Transverse colon (tissue), 4 donors: Measurements from ENCODE around the gene PCCA. TPM values are rescaled to one million over a fixed set of nuclear protein-coding genes. Genes with fewer than 3 reads are reported as not detected.

Source experiments
- DNase-seq: peaks from one replicate; pipeline ENCODE4 v3.0.0-alpha.2; 2019
- H3K27ac ChIP-seq, 4 donors: fragments of 200-600 bp; sonication (generic); 2 replicates each; pipeline ENCODE4 v1.5.1; 2016 to 2018; ENCODE audit warnings: inconsistent platforms in 4 of 4
- H3K27me3 ChIP-seq: fragments of 200-600 bp; sonication (generic); 2 replicates; pipeline ENCODE4 v1.5.1; 2017; ENCODE audit warnings: inconsistent platforms
- H3K36me3 ChIP-seq, 4 donors: fragments of 200-600 bp; sonication (generic); 2 replicates each; pipeline ENCODE4 v1.5.1; 2017 to 2019; ENCODE audit warnings: inconsistent platforms in 4 of 4
- H3K4me1 ChIP-seq, 4 donors: fragments of 200-600 bp; sonication (generic); 2 replicates each; pipeline ENCODE4 v1.5.1; 2017 to 2020; ENCODE audit warnings: inconsistent platforms in 4 of 4
- H3K4me3 ChIP-seq, 4 donors: fragments of 200-600 bp; sonication (generic); 1 replicate in 1 of 4; 2 replicates in 3 of 4; pipeline versions ENCODE4 v1.5.1 to v1.6.1; 2017 to 2019; ENCODE audit warnings: inconsistent platforms in 4 of 4
- H3K9me3 ChIP-seq, 2 donors: fragments of 200-600 bp; sonication (generic); 2 replicates each; pipeline ENCODE4 v1.5.1; 2017 to 2019; ENCODE audit warnings: inconsistent platforms in 2 of 2
- EP300 ChIP-seq: sonication (generic); formaldehyde crosslinking; IDR thresholded peaks from one replicate; pipeline ENCODE4 v1.6.1; 2017; ENCODE audit warnings: antibody characterized with exemption, low read depth
- POLR2A ChIP-seq: fragments of 450-650 bp; IDR thresholded peaks from one replicate; pipeline ENCODE4 v1.6.1; 2016; ENCODE audit warnings: antibody characterized with exemption, mild to moderate bottlenecking, moderate library complexity
- POLR2AphosphoS5 ChIP-seq, 3 donors: sonication (generic); formaldehyde crosslinking; IDR thresholded peaks; one replicate each; pipeline ENCODE4 v1.6.1; 2016; ENCODE audit warnings: antibody characterized with exemption in 3 of 3
- WGBS, 2 donors: methylation state at CpG; one replicate each; pipeline ENCODE4 v1.1.5; 2018; ENCODE audit warnings: low coverage in 1 of 2; 5-methylcytosine and 5-hydroxymethylcytosine counted together
- in situ Hi-C, 4 donors: fragments of 200-750 bp; cut with MboI; loops; one replicate each; pipeline versions ENCODE4 v1.15.0 to v1.15.1; 2017; ENCODE audit warnings: low sequenced_read_pairs in 3 of 4, low pct_ligation_motif_present in 1 of 4, low pct_unique_long_range_greater_than_20kb in 1 of 4
- intact Hi-C: fragments of 100-400 bp; cut with DNase I; formaldehyde crosslinking; loops from one replicate; pipeline ENCODE4 v1.15.1; 2023; ENCODE audit warnings: low total_unique reads
- total RNA-seq, 4 donors: library from RNA; depleted of rRNA; stranded (reverse); fragments of >200 nt; gene quantifications; one replicate each; pipeline ENCODE4 v1.1.0, GENCODE V29; 2016
- TF ChIP-seq, protein P1 (sequence below), 5 experiments: fragments of 200-600 bp in 3 of 5; fragments of 450-650 bp in 2 of 5; sonication (generic) in 3 of 5; IDR thresholded peaks; 1 replicate in 2 of 5; 2 replicates in 3 of 5; pipeline ENCODE4 v1.5.1; 2016 to 2017; ENCODE audit warnings: antibody characterized with exemption in 5 of 5, inconsistent platforms in 3 of 5, mild to moderate bottlenecking in 2 of 5, moderate library complexity in 1 of 5

Gene PCCA
- total RNA-seq, 4 donors from 2014 or later, result 13.1 to 87.8 (median 74.6) TPM

DNA sequence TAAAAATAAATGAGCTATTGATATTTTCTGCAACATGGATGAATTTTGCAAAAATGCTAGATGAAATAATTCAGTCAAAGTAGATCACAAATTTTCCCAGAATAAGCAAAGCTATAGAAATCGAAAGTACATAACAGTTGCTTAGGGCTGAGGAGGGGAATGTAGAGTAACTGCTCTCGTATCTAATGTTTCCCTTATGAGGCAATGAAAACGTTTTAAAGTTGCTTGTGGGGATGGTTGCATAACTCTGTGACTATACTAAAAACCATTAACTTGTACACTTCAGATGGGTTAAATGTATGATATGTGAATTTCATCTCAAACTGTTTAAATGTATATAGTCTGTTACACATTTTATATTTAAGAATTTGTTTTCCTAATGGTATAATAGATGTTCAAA lies 268.0 kb downstream of the PCCA start:
- Histone ChIP-seq H3K27ac (no peak overlapping the region), H3K4me1 (no peaks in the 10 kb centered on the region), H3K4me3 (no peak overlapping the region), H3K27me3 (no peaks in the 10 kb centered on the region), H3K36me3 (no peaks in the 10 kb centered on the region), H3K9me3 (no peaks in the 10 kb centered on the region)
- in situ Hi-C loops (no loop called here), intact Hi-C loops (no loop called here)
- no peak for TF ChIP-seq EP300
- TF ChIP-seq, protein P1, sequence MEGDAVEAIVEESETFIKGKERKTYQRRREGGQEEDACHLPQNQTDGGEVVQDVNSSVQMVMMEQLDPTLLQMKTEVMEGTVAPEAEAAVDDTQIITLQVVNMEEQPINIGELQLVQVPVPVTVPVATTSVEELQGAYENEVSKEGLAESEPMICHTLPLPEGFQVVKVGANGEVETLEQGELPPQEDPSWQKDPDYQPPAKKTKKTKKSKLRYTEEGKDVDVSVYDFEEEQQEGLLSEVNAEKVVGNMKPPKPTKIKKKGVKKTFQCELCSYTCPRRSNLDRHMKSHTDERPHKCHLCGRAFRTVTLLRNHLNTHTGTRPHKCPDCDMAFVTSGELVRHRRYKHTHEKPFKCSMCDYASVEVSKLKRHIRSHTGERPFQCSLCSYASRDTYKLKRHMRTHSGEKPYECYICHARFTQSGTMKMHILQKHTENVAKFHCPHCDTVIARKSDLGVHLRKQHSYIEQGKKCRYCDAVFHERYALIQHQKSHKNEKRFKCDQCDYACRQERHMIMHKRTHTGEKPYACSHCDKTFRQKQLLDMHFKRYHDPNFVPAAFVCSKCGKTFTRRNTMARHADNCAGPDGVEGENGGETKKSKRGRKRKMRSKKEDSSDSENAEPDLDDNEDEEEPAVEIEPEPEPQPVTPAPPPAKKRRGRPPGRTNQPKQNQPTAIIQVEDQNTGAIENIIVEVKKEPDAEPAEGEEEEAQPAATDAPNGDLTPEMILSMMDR (IDR thresholded peaks at IDR 0.05), result no peak
- no peak for TF ChIP-seq POLR2A
- TF ChIP-seq POLR2AphosphoS5 (IDR thresholded peaks at IDR 0.05), result no peak
- 68 to 72% methylated on average over 3 of the region's 3 CpGs for WGBS, 2 donors
- no peak for DNase-seq

DNA sequence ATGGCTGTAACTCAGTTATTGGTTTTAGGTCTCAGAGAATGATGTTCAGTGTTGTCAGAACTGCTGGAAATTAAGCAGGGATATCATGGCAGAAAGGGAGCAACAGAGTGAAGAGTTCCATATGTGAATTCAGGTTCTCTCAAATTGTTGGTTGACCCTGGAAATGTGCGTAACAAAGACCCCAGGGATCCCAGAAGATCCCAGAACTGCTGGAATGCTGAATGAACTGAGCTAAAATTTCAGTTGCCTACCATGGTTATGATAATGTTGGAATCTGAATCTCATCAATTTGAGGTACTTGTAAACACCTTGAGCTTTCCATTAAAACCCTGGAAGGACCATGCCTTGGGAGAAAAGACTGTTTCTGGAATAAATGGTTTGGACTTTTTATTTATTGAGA lies 268.9 kb downstream of the PCCA start:
- no peaks in the 10 kb centered on the region for H3K9me3 ChIP-seq
- DNase-seq, result no peak
- H3K4me1 ChIP-seq, result no peaks in the 10 kb centered on the region
- 100% methylated on average over 1 of the region's 1 CpG for WGBS, 2 donors
- in situ Hi-C loops, result no loop called here
- TF ChIP-seq POLR2A (no peak), POLR2AphosphoS5 (IDR thresholded peaks at IDR 0.05) (no peak), EP300 (no peak)
- TF ChIP-seq, protein P1 (IDR thresholded peaks at IDR 0.05), result no peak
- no peaks in the 10 kb centered on the region for H3K27me3 ChIP-seq
- no peaks in the 10 kb centered on the region for H3K36me3 ChIP-seq
- intact Hi-C loops, result no loop called here
- no peak overlapping the region for H3K4me3 ChIP-seq
- no peak overlapping the region for H3K27ac ChIP-seq

DNA sequence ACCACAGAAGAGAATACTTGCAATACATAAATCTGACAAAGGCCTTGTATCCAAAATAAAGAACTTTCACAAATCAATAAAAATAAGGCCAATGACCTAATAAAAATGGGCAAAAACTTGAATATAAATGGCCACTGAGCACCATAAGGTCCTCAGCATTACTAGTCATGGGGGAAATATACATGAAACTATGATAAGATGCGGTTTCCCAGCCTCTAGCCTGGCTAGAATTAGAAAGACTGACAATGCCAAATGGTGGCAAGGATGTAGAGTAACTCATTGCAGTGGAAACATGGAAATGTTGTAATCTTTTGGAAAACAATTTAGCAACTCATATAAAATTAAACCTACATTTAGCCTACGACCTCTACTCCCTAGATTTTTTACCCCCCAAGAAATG lies 272.6 kb downstream of the PCCA start:
- 82 to 90% methylated on average over 2 of the region's 2 CpGs for WGBS, 2 donors
- Histone ChIP-seq H3K27ac (no peak overlapping the region), H3K9me3 (no peaks in the 10 kb centered on the region), H3K4me3 (no peak overlapping the region), H3K36me3 (no peaks in the 10 kb centered on the region), H3K4me1 (no peaks in the 10 kb centered on the region), H3K27me3 (no peaks in the 10 kb centered on the region)
- no peak for DNase-seq
- in situ Hi-C loops (no loop called here), intact Hi-C loops (no loop called here)
- TF ChIP-seq POLR2A, result no peak
- TF ChIP-seq, protein P1 (IDR thresholded peaks at IDR 0.05), result no peak
- no peak for TF ChIP-seq EP300
- no peak for TF ChIP-seq POLR2AphosphoS5 (IDR thresholded peaks at IDR 0.05)

DNA sequence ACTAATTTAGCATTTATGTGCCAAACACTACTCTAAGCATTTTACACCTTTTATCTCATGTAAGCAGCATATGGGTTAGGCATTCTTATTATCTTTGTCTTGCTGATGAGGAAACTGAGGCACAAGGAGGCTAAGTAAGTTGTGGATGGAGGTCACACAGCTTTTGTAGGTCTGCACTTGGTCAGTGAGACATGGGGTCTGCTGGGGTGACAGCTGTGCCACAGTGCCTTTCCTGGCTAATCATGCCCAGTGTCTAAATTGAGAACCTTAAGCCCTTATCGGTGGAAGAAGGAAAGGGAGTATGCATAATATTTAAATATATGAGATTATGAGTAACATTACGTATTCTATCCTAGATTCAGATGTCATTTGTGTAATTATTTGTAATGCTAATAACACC lies 273.5 kb downstream of the PCCA start:
- no peaks in the 10 kb centered on the region for H3K36me3 ChIP-seq
- DNase-seq, result no peak
- intact Hi-C loops, result no loop called here
- H3K27ac ChIP-seq, result no peak overlapping the region
- WGBS, 2 donors, result 83 to 93% methylated on average over 2 of the region's 2 CpGs
- in situ Hi-C loops, result no loop called here
- H3K9me3 ChIP-seq, result no peaks in the 10 kb centered on the region
- H3K4me1 ChIP-seq, result no peaks in the 10 kb centered on the region
- H3K4me3 ChIP-seq, result no peak overlapping the region
- no peaks in the 10 kb centered on the region for H3K27me3 ChIP-seq
- no peak for TF ChIP-seq POLR2A
- TF ChIP-seq POLR2AphosphoS5 (IDR thresholded peaks at IDR 0.05), result no peak
- TF ChIP-seq EP300, result no peak
- TF ChIP-seq, protein P1 (IDR thresholded peaks at IDR 0.05), result no peak
